ENCODE measurements around the gene TJP3. TPM values are rescaled to one million over a fixed set of nuclear protein-coding genes. Genes with fewer than 3 reads are reported as not detected.

TJP3 gene
- total RNA-seq, 2 donors from 2014 or later = 13.4 to 14.2 TPM

DNA sequence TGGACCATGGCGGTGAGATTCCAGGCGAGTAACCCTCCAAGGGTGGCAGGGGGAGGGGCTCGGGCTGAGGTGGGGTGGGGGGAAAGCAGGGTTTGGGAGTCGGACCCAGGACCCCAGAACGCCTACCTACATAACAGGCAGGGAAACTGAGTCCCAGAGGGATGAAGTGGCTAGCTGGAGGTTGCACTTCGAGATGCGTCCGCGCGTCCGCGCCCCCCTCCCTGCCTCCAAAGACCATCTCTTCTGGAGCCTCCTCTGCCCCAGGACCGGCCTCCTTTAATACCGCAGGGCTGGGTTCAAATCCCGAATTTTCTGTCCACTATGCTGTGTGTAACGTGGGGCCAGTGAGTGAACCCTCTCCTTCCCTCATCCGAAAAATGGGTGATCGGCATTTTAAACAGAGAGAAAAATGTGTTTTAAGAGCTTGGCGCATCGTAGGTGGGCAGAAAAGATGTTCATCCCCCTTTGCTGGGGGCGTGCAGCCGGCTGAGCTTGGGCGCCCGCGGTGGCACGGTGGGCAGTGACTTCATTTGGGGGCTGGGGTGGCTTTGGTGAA lies 13.8 kb downstream of the TJP3 start:
- DNase-seq (no peak), ATAC-seq (no peak)
- Mint-ChIP-seq H3K27ac (no peak overlapping the region), H3K4me1 (peaks cover 4% of the 10 kb centered on the region), H3K4me3 (peak overlapping the region; percentile 90), H3K27me3 (no peaks in the 10 kb centered on the region), H3K36me3 (ENCODE audit: low read depth) (no peaks in the 10 kb centered on the region)
- no peaks in the 10 kb centered on the region for H3K9me3 ChIP-seq (ENCODE audit: control insufficient read depth, low read length, poor library complexity, severe bottlenecking)

DNA sequence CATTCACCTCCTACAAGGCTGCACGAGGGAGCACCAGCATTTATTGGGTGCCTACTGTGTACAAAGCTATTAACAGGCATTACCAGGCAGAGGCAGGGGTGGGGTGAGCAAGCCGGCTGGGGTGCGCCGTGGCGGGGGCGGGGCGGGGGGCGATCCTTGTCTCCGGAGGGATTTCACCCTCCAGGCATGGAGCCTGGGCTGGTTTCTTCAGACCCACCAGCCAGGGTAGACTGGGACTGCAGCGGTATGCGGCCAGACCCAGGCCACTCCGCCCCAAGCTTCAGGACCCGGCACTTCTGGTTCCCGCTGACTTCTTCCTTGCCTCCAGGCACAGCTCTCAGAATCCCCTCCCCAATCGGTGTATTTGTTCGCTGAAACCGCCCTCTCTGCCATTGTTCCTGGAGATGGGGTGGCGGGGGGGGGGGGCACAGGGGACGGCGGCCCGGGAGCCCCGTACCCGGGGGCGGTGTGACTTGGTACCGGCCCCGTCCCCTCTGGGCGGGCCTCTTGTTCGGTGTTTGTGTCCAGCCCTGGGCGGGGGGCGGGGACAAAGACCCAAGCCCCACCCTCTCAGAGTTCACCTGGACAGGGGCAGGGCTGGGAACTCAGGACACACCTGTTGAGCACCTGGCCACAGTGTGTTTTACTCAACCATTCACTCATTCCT lies 14.4 kb downstream of the TJP3 start:
- Mint-ChIP-seq H3K27me3 (no peaks in the 10 kb centered on the region), H3K27ac (no peak overlapping the region)
- ATAC-seq = no peak

DNA sequence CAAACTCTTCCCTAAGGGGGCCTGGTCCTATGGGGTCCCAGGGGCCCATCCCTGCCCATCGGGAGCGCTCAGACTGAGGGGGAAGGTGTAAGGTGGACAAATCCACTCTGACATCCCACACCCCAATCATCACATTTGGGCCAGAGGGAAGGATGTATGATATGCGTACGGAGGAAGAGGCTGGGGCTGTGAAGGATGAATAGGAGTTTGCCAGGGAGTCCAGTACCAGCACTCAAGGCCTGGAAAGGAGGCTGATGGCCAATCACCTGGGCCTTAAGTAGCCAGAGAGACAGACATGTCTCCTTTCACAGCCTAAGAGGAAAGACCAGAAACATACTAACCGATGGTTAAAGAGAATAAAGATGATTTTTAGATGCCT lies 14.9 kb downstream of the TJP3 start:
- no peaks in the 10 kb centered on the region for H3K9me3 ChIP-seq (ENCODE audit: control insufficient read depth, low read length, poor library complexity, severe bottlenecking)
- Mint-ChIP-seq H3K4me1 (peaks cover 4% of the 10 kb centered on the region), H3K27me3 (no peaks in the 10 kb centered on the region), H3K27ac (no peak overlapping the region), H3K36me3 (ENCODE audit: low read depth) (no peaks in the 10 kb centered on the region), H3K4me3 (no peak overlapping the region)
- DNase-seq (no peak), ATAC-seq (no peak)

More for the DNA sequence above, 14.4 kb downstream of the TJP3 start:
- Mint-ChIP-seq H3K36me3 (ENCODE audit: low read depth) (no peaks in the 10 kb centered on the region), H3K4me3 (peak overlapping the region; percentile 90), H3K4me1 (peaks cover 4% of the 10 kb centered on the region)
- no peak for DNase-seq
- no peaks in the 10 kb centered on the region for H3K9me3 ChIP-seq (ENCODE audit: control insufficient read depth, low read length, poor library complexity, severe bottlenecking)

DNA sequence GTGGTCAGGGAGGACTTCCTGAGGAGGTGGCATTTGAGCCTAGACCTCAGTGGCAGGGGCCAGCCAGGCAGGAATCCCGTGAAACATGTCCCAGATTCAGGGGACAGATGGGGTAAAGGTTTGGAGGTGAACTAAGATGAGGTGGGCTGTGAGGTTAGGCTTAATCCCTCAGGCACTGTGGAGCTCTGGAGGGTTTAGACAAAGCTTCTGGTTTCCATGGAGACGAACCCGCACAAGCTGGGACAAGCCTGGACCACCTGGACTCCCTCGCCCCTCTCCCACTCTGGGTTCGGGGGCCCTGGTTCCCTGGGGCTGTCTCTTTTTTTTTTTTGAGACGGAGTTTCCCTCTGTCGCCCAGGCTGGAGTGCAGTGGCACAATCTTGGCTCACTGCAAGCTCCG lies 15.7 kb downstream of the TJP3 start:
- H3K36me3 Mint-ChIP-seq (ENCODE audit: low read depth) = no peaks in the 10 kb centered on the region
- no peak overlapping the region for H3K4me3 Mint-ChIP-seq
- H3K4me1 Mint-ChIP-seq = peaks cover 4% of the 10 kb centered on the region
- no peaks in the 10 kb centered on the region for H3K27me3 Mint-ChIP-seq
- no peak for ATAC-seq
- no peaks in the 10 kb centered on the region for H3K9me3 ChIP-seq (ENCODE audit: control insufficient read depth, low read length, poor library complexity, severe bottlenecking)
- no peak for DNase-seq
- H3K27ac Mint-ChIP-seq = no peak overlapping the region

DNA sequence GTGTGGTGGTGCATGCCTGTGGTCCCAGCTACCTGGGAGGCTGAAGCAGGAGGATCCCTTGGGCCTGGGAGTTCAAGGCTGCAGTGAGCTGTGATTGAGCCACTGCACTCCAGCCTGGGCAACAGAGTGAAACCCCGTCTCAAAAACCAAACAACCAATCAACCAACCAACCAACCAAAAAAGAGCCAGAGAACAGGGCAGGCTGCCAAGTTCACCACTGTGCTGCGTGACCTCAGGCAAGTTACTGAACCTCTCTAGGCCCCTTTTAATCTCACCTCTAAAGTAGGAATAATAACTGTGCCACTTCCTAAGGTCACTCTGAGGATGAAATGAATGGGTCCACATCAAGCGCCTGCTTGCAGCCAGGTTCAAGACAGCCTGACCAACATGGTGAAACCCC lies 16.9 kb downstream of the TJP3 start:
- DNase-seq (no peak), ATAC-seq (no peak)
- H3K4me3 Mint-ChIP-seq = no peak overlapping the region
- H3K36me3 Mint-ChIP-seq (ENCODE audit: low read depth) = no peaks in the 10 kb centered on the region
- H3K27ac Mint-ChIP-seq = no peak overlapping the region
- no peaks in the 10 kb centered on the region for H3K9me3 ChIP-seq (ENCODE audit: control insufficient read depth, low read length, poor library complexity, severe bottlenecking)
- peaks cover 4% of the 10 kb centered on the region for H3K4me1 Mint-ChIP-seq
- H3K27me3 Mint-ChIP-seq = no peaks in the 10 kb centered on the region

DNA sequence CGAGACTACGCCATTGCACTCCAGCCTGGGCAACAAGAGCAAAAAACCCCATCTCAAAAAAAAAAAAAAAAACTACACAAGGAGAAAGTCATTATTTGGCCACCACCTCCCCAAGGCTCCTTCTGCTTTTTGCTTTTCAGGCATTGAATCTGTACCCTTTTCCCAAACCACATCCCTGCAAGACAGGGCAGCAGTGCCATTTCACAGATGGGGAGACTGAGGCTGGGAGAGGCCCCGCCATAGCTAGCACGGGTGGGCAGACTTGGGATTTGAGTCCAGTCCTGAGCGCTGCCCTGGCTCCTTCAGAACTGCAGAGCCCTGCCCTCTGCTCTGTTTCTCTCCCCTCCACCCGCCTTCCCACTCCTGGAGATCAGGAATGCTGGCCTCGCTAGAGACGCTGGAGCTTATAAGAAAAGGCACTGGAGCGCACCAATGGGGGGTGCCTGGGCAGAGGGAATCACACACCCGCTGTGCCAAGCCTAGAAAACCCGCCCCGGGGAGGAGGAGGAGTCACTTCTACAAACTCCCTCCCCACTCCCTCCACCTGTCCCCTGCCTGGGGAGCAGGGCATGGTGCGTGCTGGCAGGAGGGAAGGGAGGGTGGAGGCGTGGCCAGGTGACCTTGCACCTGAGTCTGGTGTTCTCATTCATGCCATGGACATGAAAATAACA lies 17.6 kb downstream of the TJP3 start:
- H3K9me3 ChIP-seq (ENCODE audit: control insufficient read depth, low read length, poor library complexity, severe bottlenecking) = no peaks in the 10 kb centered on the region
- H3K4me3 Mint-ChIP-seq = no peak overlapping the region
- ATAC-seq = no peak
- H3K4me1 Mint-ChIP-seq = peaks cover 4% of the 10 kb centered on the region
- no peak overlapping the region for H3K27ac Mint-ChIP-seq
- peaks cover under 1% of the 10 kb centered on the region for H3K36me3 Mint-ChIP-seq (ENCODE audit: low read depth)
- DNase-seq = no peak
- no peaks in the 10 kb centered on the region for H3K27me3 Mint-ChIP-seq

DNA sequence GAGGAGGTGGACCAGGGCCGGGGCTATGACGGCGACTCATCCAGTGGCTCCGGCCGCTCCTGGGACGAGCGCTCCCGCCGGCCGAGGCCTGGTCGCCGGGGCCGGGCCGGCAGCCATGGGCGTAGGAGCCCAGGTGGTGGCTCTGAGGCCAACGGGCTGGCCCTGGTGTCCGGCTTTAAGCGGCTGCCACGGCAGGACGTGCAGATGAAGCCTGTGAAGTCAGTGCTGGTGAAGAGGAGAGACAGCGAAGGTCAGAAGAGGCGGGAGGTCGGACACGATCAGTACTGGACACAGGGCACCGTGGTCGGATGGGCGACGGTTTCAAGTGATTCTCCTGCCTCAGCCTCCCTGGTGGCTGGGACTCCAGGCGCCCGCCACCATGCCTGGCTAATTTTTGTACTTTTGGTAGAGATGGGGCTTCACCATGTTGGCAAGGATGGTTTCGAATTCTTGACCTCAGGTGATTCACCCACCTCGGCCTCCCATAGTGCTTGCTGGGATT lies 22.3 kb downstream of the TJP3 start:
- ATAC-seq = no peak
- H3K9me3 ChIP-seq (ENCODE audit: control insufficient read depth, low read length, poor library complexity, severe bottlenecking) = no peaks in the 10 kb centered on the region
- Mint-ChIP-seq H3K36me3 (ENCODE audit: low read depth) (peaks cover 3% of the 10 kb centered on the region), H3K27me3 (no peaks in the 10 kb centered on the region), H3K27ac (no peak overlapping the region), H3K4me3 (no peak overlapping the region), H3K4me1 (no peaks in the 10 kb centered on the region)
- no peak for DNase-seq

DNA sequence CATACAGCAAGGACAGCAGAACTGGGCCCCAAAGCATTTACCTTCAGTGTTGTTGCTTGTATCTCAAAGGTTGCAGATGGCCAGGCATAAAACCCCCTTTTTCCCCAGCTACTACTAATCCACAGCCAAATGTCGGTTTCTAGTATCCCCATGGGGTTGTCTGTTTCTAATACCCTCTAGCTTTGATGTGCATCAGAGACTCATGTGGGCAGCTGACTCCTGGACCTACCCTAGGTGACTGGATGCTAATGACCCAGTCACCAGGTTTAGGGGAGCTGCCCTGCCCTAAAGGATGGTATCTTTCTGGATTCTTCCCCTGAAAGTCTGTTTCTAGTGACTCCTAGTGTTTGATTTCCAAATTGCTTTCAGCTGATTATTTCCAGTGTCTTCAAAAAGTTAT lies 23.9 kb downstream of the TJP3 start:
- ATAC-seq = no peak
- Mint-ChIP-seq H3K27ac (peak overlapping the region; percentile 41), H3K4me1 (no peaks in the 10 kb centered on the region), H3K27me3 (no peaks in the 10 kb centered on the region), H3K36me3 (ENCODE audit: low read depth) (peaks cover 7% of the 10 kb centered on the region), H3K4me3 (no peak overlapping the region)
- H3K9me3 ChIP-seq (ENCODE audit: control insufficient read depth, low read length, poor library complexity, severe bottlenecking) = no peaks in the 10 kb centered on the region
- DNase-seq = no peak

DNA sequence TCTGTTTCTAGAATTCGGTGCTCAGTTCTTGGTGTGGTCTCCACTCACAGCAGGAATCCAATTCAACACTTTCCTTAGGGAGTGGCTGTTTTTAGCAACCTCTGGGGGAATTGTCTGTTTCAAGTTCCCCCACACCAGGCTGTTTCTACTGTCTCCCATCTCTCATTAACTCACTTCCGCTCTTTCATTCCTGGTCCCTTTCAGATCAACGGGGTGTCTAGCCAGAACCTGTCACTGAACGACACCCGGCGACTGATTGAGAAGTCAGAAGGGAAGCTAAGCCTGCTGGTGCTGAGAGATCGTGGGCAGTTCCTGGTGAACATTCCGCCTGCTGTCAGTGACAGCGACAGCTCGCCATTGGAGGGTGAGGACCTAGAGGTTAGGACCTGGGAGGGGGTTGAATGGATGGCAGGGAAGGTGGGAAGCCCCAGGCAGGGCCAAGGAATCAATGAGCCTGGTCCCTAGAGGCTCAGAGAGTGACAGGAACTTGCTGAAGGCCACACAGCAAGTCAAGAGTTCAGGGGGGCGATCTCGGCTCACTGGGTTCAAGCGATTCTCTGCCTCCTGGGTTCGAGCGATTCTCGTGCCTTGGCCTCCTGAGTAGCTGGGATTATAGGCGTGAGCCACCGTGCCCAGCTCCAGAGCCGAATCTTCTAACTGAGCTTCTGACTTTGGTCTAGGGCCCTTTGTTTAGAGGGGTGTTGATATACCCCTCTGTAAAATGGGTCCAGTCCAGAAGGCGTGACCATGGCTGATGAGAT lies 25.5 kb downstream of the TJP3 start:
- Mint-ChIP-seq H3K36me3 (ENCODE audit: low read depth) (peaks cover 11% of the 10 kb centered on the region), H3K4me1 (peaks cover 3% of the 10 kb centered on the region), H3K27me3 (no peaks in the 10 kb centered on the region), H3K27ac (no peak overlapping the region), H3K4me3 (no peak overlapping the region)
- no peaks in the 10 kb centered on the region for H3K9me3 ChIP-seq (ENCODE audit: control insufficient read depth, low read length, poor library complexity, severe bottlenecking)
- DNase-seq (no peak), ATAC-seq (no peak)

DNA sequence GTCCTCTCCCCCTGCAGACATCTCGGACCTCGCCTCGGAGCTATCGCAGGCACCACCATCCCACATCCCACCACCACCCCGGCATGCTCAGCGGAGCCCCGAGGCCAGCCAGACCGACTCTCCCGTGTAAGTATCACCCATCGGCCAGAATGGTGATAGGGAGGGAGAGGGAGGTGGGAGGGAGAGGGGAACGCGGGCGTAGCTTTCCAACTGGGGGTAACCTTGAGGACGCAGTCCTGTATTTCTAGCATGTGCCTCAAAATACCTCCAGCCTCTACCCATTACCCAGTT lies 26.1 kb downstream of the TJP3 start:
- peaks cover 6% of the 10 kb centered on the region for H3K4me1 Mint-ChIP-seq
- no peak overlapping the region for H3K4me3 Mint-ChIP-seq
- H3K9me3 ChIP-seq (ENCODE audit: control insufficient read depth, low read length, poor library complexity, severe bottlenecking) = no peaks in the 10 kb centered on the region
- peaks cover 11% of the 10 kb centered on the region for H3K36me3 Mint-ChIP-seq (ENCODE audit: low read depth)
- ATAC-seq (no peak), DNase-seq (no peak)
- no peak overlapping the region for H3K27ac Mint-ChIP-seq
- no peaks in the 10 kb centered on the region for H3K27me3 Mint-ChIP-seq

DNA sequence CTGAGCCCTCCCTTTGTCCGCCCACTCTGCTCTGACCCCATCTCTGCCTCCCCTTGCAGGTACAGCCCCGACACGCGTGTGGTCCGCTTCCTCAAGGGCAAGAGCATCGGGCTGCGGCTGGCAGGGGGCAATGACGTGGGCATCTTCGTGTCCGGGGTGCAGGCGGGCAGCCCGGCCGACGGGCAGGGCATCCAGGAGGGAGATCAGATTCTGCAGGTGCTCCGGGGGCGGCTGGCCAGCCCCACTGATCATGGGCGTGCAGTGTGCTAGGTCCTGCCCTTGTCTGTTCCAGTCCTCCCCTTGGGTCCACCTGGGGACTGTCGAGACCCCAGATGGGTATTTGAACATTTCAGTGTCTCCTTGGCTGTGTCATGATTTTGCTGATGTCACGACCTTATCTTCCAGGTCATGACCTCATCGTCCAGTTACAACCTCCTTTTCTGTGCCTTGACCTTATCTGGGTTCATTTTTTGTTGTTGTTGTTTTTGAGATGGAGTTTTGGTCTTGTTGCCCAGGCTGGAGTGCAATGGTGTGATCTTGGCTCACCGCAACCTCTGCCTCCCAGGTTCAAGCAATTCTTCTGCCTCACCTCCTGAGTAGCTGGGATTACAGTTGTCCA lies 28.0 kb downstream of the TJP3 start:
- Mint-ChIP-seq H3K27me3 (no peaks in the 10 kb centered on the region), H3K4me1 (peaks cover 11% of the 10 kb centered on the region), H3K36me3 (ENCODE audit: low read depth) (peaks cover 9% of the 10 kb centered on the region), H3K27ac (no peak overlapping the region), H3K4me3 (no peak overlapping the region)
- H3K9me3 ChIP-seq (ENCODE audit: control insufficient read depth, low read length, poor library complexity, severe bottlenecking) = no peaks in the 10 kb centered on the region
- no peak for ATAC-seq
- no peak for DNase-seq

DNA sequence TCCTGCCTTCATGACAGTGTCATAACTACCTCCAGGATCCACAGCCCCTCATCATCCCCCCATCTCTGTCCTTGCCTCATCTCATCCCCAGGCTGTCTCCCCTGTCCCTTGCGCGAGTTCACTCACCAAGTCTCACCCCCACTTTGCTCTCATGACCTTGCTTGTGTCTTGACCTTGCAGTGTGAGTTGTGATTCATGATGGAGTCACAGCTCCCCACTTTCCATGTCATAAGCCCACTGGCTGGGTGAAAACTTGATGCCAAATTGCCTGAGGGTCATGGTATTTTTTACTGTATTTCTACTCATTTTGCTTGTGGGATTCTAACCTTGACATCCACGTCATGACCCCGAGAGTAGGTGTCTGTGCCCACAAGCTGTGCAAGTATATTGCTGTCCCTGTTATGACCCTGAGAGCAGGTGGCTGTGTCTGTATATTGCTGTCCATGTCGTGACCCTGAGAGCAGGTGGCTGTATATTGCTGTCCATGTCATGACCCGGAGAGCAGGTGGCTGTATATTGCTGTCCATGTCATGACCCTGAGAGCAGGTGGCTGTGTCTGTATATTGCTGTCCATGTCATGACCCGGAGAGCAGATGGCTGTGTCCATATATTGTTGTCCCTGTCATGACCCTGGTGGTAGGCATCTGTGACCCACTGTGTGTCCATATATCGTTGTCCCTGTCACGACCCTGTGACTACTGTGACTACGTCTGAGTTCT lies 29.5 kb downstream of the TJP3 start:
- Mint-ChIP-seq H3K4me1 (peaks cover 11% of the 10 kb centered on the region), H3K27me3 (no peaks in the 10 kb centered on the region), H3K4me3 (no peak overlapping the region), H3K36me3 (ENCODE audit: low read depth) (peaks cover 9% of the 10 kb centered on the region), H3K27ac (peak overlapping the region; percentile 51)
- DNase-seq = no peak
- ATAC-seq = no peak
- H3K9me3 ChIP-seq (ENCODE audit: control insufficient read depth, low read length, poor library complexity, severe bottlenecking) = no peaks in the 10 kb centered on the region
